ENCODE data around the gene ELOVL5.
A peak's percentile ranks its signal among the peaks of the same experiment; 100 is the strongest.

ELOVL5 gene

DNA sequence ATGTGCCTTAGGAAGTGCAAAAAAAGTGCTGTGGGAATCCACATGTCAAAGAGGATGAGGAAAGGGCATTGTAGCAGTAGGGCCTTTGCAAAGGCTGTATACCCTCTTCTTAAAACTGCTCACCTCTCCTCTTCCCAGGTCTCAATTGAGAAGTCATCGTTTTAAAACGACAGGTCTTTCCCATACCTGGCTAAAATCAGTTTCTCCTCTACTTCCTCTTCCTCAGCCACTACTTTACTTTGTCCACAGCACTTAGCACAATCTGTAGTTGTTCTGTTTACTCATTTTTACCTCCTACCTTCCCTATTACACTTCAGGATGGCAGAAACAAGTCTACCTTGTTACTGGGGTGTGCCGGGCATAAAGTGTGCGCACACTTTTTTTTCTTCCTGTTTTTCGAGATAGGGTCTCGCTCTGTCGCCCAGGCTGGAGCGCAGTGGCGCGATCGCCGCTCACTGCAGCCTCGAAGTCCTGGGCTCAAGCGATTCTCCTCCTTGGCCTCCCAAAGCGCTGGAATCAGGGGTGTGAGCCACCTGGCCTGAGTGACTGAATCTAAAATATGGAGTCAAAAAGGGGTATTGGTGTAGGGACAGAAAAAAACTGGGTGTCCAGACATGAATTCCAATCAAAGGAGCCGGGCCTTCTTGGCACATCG lies 9.8 kb upstream of the ELOVL5 start:
- Histone ChIP-seq H3K4me3 (ENCODE audit: low read length, poor library complexity, severe bottlenecking) (peak overlapping the region; percentile 90), H3K4me1 (ENCODE audit: insufficient read depth, low read length, poor library complexity, severe bottlenecking) (peaks cover 49% of the 10 kb centered on the region), H3K79me2 (ENCODE audit: insufficient read depth, low read length) (peaks cover 24% of the 10 kb centered on the region; the same call in 1 of the 2 replicates), H4K20me1 (ENCODE audit: insufficient read depth, low read length, poor library complexity, severe bottlenecking) (no peaks in the 10 kb centered on the region), H2AFZ (ENCODE audit: low read length) (no peak overlapping the region; the same call in 1 of the 2 replicates), H3K9ac (ENCODE audit: low read depth, low read length, poor library complexity, severe bottlenecking) (peak overlapping the region; percentile 100), H3K4me2 (ENCODE audit: low read depth, low read length, poor library complexity, severe bottlenecking) (peak overlapping the region; percentile 88), H3K27me3 (ENCODE audit: insufficient read depth, low read length, poor library complexity, severe bottlenecking) (no peaks in the 10 kb centered on the region), H3K36me3 (ENCODE audit: insufficient read depth, low read length) (no peaks in the 10 kb centered on the region), H3F3A (ENCODE audit: low read depth) (peaks cover 14% of the 10 kb centered on the region), H3K9me2 (replicated peaks; ENCODE audit: low read depth, low read length) (no peaks in the 10 kb centered on the region), H3K9me3 (ENCODE audit: insufficient read depth, low read depth, low read length) (no peaks in the 10 kb centered on the region)
- TF ChIP-seq, protein P1, sequence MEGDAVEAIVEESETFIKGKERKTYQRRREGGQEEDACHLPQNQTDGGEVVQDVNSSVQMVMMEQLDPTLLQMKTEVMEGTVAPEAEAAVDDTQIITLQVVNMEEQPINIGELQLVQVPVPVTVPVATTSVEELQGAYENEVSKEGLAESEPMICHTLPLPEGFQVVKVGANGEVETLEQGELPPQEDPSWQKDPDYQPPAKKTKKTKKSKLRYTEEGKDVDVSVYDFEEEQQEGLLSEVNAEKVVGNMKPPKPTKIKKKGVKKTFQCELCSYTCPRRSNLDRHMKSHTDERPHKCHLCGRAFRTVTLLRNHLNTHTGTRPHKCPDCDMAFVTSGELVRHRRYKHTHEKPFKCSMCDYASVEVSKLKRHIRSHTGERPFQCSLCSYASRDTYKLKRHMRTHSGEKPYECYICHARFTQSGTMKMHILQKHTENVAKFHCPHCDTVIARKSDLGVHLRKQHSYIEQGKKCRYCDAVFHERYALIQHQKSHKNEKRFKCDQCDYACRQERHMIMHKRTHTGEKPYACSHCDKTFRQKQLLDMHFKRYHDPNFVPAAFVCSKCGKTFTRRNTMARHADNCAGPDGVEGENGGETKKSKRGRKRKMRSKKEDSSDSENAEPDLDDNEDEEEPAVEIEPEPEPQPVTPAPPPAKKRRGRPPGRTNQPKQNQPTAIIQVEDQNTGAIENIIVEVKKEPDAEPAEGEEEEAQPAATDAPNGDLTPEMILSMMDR (conservative IDR thresholded peaks at IDR 0.05; ENCODE audit: low read length), result no peak
- TF ChIP-seq EZH2phosphoT487 (IDR thresholded peaks at IDR 0.05; ENCODE audit: borderline replicate concordance), result no peak

- Histone ChIP-seq H2AFZ (ENCODE audit: low read length) (no peak overlapping the region), H3F3A (ENCODE audit: low read depth) (peaks cover 14% of the 10 kb centered on the region), H3K9me3 (ENCODE audit: insufficient read depth, low read depth, low read length) (no peaks in the 10 kb centered on the region), H3K9me2 (replicated peaks; ENCODE audit: low read depth, low read length) (no peaks in the 10 kb centered on the region), H3K4me3 (ENCODE audit: low read length, poor library complexity, severe bottlenecking) (peak overlapping the region; percentile 90), H3K4me2 (ENCODE audit: low read depth, low read length, poor library complexity, severe bottlenecking) (peak overlapping the region; percentile 88), H3K36me3 (ENCODE audit: insufficient read depth, low read length) (no peaks in the 10 kb centered on the region), H3K9ac (ENCODE audit: low read depth, low read length, poor library complexity, severe bottlenecking) (peak overlapping the region; percentile 100), H3K4me1 (ENCODE audit: insufficient read depth, low read length, poor library complexity, severe bottlenecking) (peaks cover 48% of the 10 kb centered on the region), H4K20me1 (ENCODE audit: insufficient read depth, low read length, poor library complexity, severe bottlenecking) (no peaks in the 10 kb centered on the region), H3K27me3 (ENCODE audit: insufficient read depth, low read length, poor library complexity, severe bottlenecking) (no peaks in the 10 kb centered on the region), H3K79me2 (ENCODE audit: insufficient read depth, low read length) (peaks cover 24% of the 10 kb centered on the region; the same call in 1 of the 2 replicates)
- TF ChIP-seq, protein P1 (conservative IDR thresholded peaks at IDR 0.05; ENCODE audit: low read length), result no peak
- no peak for TF ChIP-seq EZH2phosphoT487 (IDR thresholded peaks at IDR 0.05; ENCODE audit: borderline replicate concordance)
Measured at GRCh38 chr6:53357576-53358360, 9.0 kb upstream of the ELOVL5 start.

GRCh38 chr6:53353624-53354023 lies 4.9 kb upstream of the ELOVL5 start:
- H3K27me3 ChIP-seq (ENCODE audit: insufficient read depth, low read length, poor library complexity, severe bottlenecking), result no peaks in the 10 kb centered on the region
- H3K79me2 ChIP-seq (ENCODE audit: insufficient read depth, low read length), result peaks cover 25% of the 10 kb centered on the region
- H3F3A ChIP-seq (ENCODE audit: low read depth), result no peaks in the 10 kb centered on the region
- no peaks in the 10 kb centered on the region for H3K9me2 ChIP-seq (replicated peaks; ENCODE audit: low read depth, low read length)
- no peak for TF ChIP-seq EZH2phosphoT487 (IDR thresholded peaks at IDR 0.05; ENCODE audit: borderline replicate concordance)
- TF ChIP-seq, protein P1 (conservative IDR thresholded peaks at IDR 0.05; ENCODE audit: low read length), result no peak
- no peaks in the 10 kb centered on the region for H3K9me3 ChIP-seq (ENCODE audit: insufficient read depth, low read depth, low read length)
- no peaks in the 10 kb centered on the region for H4K20me1 ChIP-seq (ENCODE audit: insufficient read depth, low read length, poor library complexity, severe bottlenecking)
- H3K9ac ChIP-seq (ENCODE audit: low read depth, low read length, poor library complexity, severe bottlenecking), result no peak overlapping the region
- no peak overlapping the region for H3K4me3 ChIP-seq (ENCODE audit: low read length, poor library complexity, severe bottlenecking)
- no peak overlapping the region for H2AFZ ChIP-seq (ENCODE audit: low read length)
- no peaks in the 10 kb centered on the region for H3K36me3 ChIP-seq (ENCODE audit: insufficient read depth, low read length)
- no peak overlapping the region for H3K4me2 ChIP-seq (ENCODE audit: low read depth, low read length, poor library complexity, severe bottlenecking)
- peaks cover 18% of the 10 kb centered on the region for H3K4me1 ChIP-seq (ENCODE audit: insufficient read depth, low read length, poor library complexity, severe bottlenecking)

Measured in Loucy (cell line).